Cardiac fibroblast (primary cell): ENCODE data around the gene SMIM44.
"Not testable (repeated sequence)": the region's sequence is repeated elsewhere in the genome, so short reads cannot be mapped to it uniquely, and the experiment has no call there.

Experiments
- DNase-seq, 2 donors: peaks; one replicate each; pipeline versions ENCODE4 v3.0.0 to v3.0.0-alpha.2; 2010; ENCODE audit warnings: low read depth in 2 of 2
- H3K4me3 ChIP-seq, 2 donors: replicated peaks in 1 of 2; 1 replicate in 1 of 2; 2 replicates in 1 of 2; pipeline ENCODE4 v1.5.1; 2011; ENCODE audit warnings: low read depth in 2 of 2, low read length in 2 of 2, mild to moderate bottlenecking in 2 of 2, moderate library complexity in 1 of 2
- CTCF ChIP-seq: IDR thresholded peaks from one replicate; pipeline ENCODE4 v1.5.1; 2011; ENCODE audit warnings: low read depth, mild to moderate bottlenecking, low read length, inconsistent platforms

The SMIM44 gene

GRCh38 chr19:3452171-3452941 lies 30.9 kb downstream of the SMIM44 start:
- DNase-seq = no peak

GRCh38 chr19:3451451-3451866 lies 31.8 kb downstream of the SMIM44 start:
- H3K4me3 ChIP-seq = no peak overlapping the region
- TF ChIP-seq CTCF = no peak
- no peak for DNase-seq

More at GRCh38 chr19:3452171-3452941, 30.9 kb downstream of the SMIM44 start:
- TF ChIP-seq CTCF = no peak
- H3K4me3 ChIP-seq = no peak overlapping the region

- DNase-seq = peak; percentile 99 to 100
- no peak overlapping the region for H3K4me3 ChIP-seq
- no peak for TF ChIP-seq CTCF
These were observed 32.3 kb downstream of the SMIM44 start for GRCh38 chr19:3450796-3451411.

- H3K4me3 ChIP-seq = no peak overlapping the region
- TF ChIP-seq CTCF = no peak
- no peak for DNase-seq
These were observed 34.5 kb downstream of the SMIM44 start for GRCh38 chr19:3448616-3449334.

- H3K4me3 ChIP-seq, DNase-seq: not testable (repeated sequence)
These were observed 36.6 kb downstream of the SMIM44 start for GRCh38 chr19:3446657-3447056.

GRCh38 chr19:3444695-3445234 lies 38.5 kb downstream of the SMIM44 start:
- no peak overlapping the region for H3K4me3 ChIP-seq
- DNase-seq = no peak
- TF ChIP-seq CTCF = no peak
